ENCODE measurements around the gene TAF4.

DNA sequence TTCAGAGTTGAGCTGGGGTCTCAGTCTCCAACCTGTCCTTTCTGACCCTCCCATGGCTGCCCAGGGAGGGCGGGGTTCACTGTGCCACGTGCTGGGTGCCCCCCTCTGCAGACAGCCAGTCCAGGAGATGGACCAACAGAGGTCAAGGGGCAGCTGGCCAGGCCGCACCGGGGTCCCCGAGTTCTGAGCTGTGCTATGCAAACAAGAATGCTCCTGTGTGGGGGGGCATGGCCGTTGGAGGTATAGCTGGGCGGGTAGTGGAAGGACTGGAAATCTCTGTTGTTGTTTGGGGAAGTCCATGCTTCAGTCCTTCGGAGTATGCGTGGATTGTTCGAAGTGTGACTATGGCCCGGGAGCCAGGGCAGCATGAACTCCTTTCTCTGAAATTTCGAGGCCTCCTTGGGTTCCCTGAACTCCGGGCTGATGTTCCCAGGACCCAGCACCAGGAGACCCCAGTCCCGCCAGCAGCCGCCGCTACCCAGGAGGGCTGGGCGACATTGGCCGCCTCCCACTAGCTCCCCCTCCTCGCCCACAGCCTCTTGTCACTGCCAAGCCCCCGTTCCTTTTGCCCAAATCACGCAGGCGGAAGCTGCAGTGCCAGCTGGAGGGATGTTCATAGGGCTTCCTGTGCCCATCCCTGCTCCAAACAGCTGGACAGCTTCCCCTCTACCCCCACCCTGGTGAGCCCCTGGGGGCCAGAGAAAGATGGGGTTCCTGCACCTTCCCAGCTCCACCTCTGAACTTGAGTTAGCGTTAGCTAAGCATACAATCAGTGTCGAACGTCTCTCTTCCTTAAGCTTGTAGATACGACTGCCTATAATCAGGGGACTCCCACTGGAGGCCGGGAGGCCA is 126.6 kb downstream of the TAF4 start:
- TF ChIP-seq, protein P1, sequence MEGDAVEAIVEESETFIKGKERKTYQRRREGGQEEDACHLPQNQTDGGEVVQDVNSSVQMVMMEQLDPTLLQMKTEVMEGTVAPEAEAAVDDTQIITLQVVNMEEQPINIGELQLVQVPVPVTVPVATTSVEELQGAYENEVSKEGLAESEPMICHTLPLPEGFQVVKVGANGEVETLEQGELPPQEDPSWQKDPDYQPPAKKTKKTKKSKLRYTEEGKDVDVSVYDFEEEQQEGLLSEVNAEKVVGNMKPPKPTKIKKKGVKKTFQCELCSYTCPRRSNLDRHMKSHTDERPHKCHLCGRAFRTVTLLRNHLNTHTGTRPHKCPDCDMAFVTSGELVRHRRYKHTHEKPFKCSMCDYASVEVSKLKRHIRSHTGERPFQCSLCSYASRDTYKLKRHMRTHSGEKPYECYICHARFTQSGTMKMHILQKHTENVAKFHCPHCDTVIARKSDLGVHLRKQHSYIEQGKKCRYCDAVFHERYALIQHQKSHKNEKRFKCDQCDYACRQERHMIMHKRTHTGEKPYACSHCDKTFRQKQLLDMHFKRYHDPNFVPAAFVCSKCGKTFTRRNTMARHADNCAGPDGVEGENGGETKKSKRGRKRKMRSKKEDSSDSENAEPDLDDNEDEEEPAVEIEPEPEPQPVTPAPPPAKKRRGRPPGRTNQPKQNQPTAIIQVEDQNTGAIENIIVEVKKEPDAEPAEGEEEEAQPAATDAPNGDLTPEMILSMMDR (IDR thresholded peaks at IDR 0.05) = no peak
- TF ChIP-seq POLR2AphosphoS5 (IDR thresholded peaks at IDR 0.05) (no peak), POLR2A (IDR thresholded peaks at IDR 0.05) (no peak)

Measured in sigmoid colon (tissue), 4 donors.